Psoas muscle (tissue), 8 donors: ENCODE results near the gene PWWP2B. TPM values are rescaled to one million over a fixed set of nuclear protein-coding genes. Genes with fewer than 3 reads are reported as not detected.

Experiments used
- ATAC-seq, 4 donors: fragments of 200-7000 bp; cut with Tn5 transposase; one replicate each; pipeline ENCODE4 v1.9.1; 2020; ENCODE audit warnings: moderate library complexity in 3 of 4, mild to moderate bottlenecking in 2 of 4
- DNase-seq, 2 donors: peaks; one replicate each; pipeline ENCODE4 v3.0.0-alpha.2; 2020
- H3K27ac ChIP-seq: fragments of 200-600 bp; one replicate; pipeline ENCODE4 v1.8.0; 2022
- H3K27me3 ChIP-seq, 3 donors: fragments of 200-600 bp in 1 of 3; one replicate each; pipeline versions ENCODE4 v1.6.1 to v1.8.0; 2013 to 2022; ENCODE audit warnings: low read length in 2 of 3, mild to moderate bottlenecking in 2 of 3, moderate library complexity in 1 of 3; ENCODE audit not compliant: insufficient read depth in 3 of 3
- H3K36me3 ChIP-seq, 2 donors: fragments of 200-600 bp in 1 of 2; one replicate each; pipeline versions ENCODE4 v1.6.1 to v1.8.0; 2013 to 2022; ENCODE audit warnings: low read depth in 1 of 2, mild to moderate bottlenecking in 1 of 2, moderate library complexity in 1 of 2; ENCODE audit not compliant: insufficient read depth in 1 of 2
- H3K4me1 ChIP-seq: fragments of 200-600 bp; one replicate; pipeline ENCODE4 v1.8.0; 2022
- H3K4me3 ChIP-seq: fragments of 200-600 bp; one replicate; pipeline ENCODE4 v1.8.0; 2022; ENCODE audit warnings: mild to moderate bottlenecking
- H3K9me3 ChIP-seq: fragments of 200-600 bp; one replicate; pipeline ENCODE4 v1.8.0; 2022
- WGBS, 3 donors: extraction: QIAGEN DNeasy Blood & Tissue Kit; methylation state at CpG; one replicate each; pipeline versions ENCODE4 v1.1.6 to v1.1.7; 2013; 5-methylcytosine and 5-hydroxymethylcytosine counted together
- intact Hi-C, 2 donors: fragments of 100-400 bp; cut with DNase I; formaldehyde crosslinking; loops; one replicate each; pipeline versions ENCODE4 v1.11.0 to v1.14.2; 2022
- polyA plus RNA-seq, 3 donors: library from polyadenylated mRNA; stranded (reverse); fragments of 200-250 nt; gene quantifications; one replicate each; pipeline ENCODE4 v1.2.3, GENCODE V29; 2013
- total RNA-seq, 4 donors: library from RNA; stranded (reverse); fragmentation: NEBNext Ultra II Directional in 2 of 4; extraction: Animal tissue kit (Norgen Biotek cat#: 25700) in 2 of 4; gene quantifications; one replicate each; pipeline versions ENCODE4 v1.2.1 to v1.2.4, GENCODE V29; 2021 to 2023
- TF ChIP-seq, protein P1 (sequence below): fragments of 200-600 bp; IDR thresholded peaks from one replicate; pipeline ENCODE4 v1.8.0; 2022; ENCODE audit warnings: antibody characterized with exemption
- donor health status: healthy with polysubstance abuse.
- donor health status: DM: no; HTN: no; CAD: no; lungs with moderate emphysema.
- donor health status: Bipolar disorder and iron deficiency.
- donor health status: healthy.
- donor health status: DM: yes; HTN: yes; CAD: no.
- donor health status: DM: no; HTN: no; CAD: no.
- donor health status: DM: no; HTN: no; CAD: no.
- donor health status: DM: yes; HTN: yes; CAD: no.

Gene PWWP2B
- total and polyA plus RNA-seq, 7 donors = 14.5 to 35.2 (median 22.2) TPM

DNA sequence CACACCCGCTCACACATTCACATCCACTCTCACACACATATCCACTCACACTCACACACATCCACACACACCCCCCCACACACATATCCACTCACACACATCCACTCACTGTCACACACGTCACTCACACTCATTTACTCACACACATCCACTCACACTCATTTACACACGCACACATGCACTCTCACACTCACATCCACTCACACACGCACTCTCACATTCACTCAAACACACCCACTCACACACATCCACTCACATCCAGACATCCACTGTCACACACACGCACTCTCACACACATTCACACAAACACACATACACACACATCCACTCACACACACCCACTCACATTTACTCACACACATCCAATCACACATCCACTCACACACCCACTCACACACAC lies 18.3 kb downstream of the PWWP2B start:
- H3K4me1 ChIP-seq = peaks cover 48% of the 10 kb centered on the region
- TF ChIP-seq, protein P1, sequence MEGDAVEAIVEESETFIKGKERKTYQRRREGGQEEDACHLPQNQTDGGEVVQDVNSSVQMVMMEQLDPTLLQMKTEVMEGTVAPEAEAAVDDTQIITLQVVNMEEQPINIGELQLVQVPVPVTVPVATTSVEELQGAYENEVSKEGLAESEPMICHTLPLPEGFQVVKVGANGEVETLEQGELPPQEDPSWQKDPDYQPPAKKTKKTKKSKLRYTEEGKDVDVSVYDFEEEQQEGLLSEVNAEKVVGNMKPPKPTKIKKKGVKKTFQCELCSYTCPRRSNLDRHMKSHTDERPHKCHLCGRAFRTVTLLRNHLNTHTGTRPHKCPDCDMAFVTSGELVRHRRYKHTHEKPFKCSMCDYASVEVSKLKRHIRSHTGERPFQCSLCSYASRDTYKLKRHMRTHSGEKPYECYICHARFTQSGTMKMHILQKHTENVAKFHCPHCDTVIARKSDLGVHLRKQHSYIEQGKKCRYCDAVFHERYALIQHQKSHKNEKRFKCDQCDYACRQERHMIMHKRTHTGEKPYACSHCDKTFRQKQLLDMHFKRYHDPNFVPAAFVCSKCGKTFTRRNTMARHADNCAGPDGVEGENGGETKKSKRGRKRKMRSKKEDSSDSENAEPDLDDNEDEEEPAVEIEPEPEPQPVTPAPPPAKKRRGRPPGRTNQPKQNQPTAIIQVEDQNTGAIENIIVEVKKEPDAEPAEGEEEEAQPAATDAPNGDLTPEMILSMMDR = no peak
- no peak overlapping the region for H3K4me3 ChIP-seq
- H3K27me3 ChIP-seq = no peaks in the 10 kb centered on the region
- DNase-seq (no peak), ATAC-seq (no peak)
- no peak overlapping the region for H3K27ac ChIP-seq
- no peaks in the 10 kb centered on the region for H3K36me3 ChIP-seq
- no peaks in the 10 kb centered on the region for H3K9me3 ChIP-seq
- 97 to 99% (median 99%) methylated on average over 5 of the region's 5 CpGs for WGBS, 3 donors
- intact Hi-C loops = no loop called here

DNA sequence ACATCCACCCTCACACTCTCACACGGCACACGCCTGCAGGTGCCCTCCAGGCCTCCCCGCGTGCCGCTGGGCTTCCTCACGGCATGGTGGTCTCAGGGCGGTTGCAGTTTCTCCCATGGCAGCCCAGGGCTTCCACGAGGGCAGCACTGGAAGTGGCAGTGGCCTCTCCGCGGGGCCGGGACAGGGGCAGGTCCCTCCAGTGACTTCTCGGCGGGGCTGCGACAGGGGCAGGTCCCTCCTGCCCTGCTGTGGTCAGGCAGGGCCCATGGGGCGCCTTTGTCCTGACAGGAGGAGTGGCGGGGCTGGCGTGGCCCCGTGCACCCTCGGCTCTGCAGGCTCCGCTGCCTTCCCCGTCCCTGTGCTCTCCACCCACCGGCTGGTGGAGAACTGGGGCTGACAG lies 19.0 kb downstream of the PWWP2B start:
- ATAC-seq (no peak), DNase-seq (no peak)
- TF ChIP-seq, protein P1 = no peak
- Histone ChIP-seq H3K4me1 (peaks cover 51% of the 10 kb centered on the region), H3K36me3 (no peaks in the 10 kb centered on the region), H3K27ac (no peak overlapping the region), H3K27me3 (no peaks in the 10 kb centered on the region), H3K4me3 (no peak overlapping the region), H3K9me3 (no peaks in the 10 kb centered on the region)
- intact Hi-C loops = no loop called here
- 96 to 98% (median 98%) methylated on average over 18 to 22 of the region's 22 CpGs for WGBS, 3 donors

- intact Hi-C loops = no loop called here
- Histone ChIP-seq H3K9me3 (no peaks in the 10 kb centered on the region), H3K27ac (no peak overlapping the region), H3K4me3 (no peak overlapping the region), H3K27me3 (no peaks in the 10 kb centered on the region), H3K36me3 (no peaks in the 10 kb centered on the region), H3K4me1 (peaks cover 59% of the 10 kb centered on the region)
- DNase-seq (no peak), ATAC-seq (no peak)
- WGBS, 3 donors = 77 to 89% (median 82%) methylated on average over 29 to 32 of the region's 32 CpGs
- TF ChIP-seq, protein P1 = no peak
Observed at GRCh38 chr10:132416566-132417256, 19.7 kb downstream of the PWWP2B start.

DNA sequence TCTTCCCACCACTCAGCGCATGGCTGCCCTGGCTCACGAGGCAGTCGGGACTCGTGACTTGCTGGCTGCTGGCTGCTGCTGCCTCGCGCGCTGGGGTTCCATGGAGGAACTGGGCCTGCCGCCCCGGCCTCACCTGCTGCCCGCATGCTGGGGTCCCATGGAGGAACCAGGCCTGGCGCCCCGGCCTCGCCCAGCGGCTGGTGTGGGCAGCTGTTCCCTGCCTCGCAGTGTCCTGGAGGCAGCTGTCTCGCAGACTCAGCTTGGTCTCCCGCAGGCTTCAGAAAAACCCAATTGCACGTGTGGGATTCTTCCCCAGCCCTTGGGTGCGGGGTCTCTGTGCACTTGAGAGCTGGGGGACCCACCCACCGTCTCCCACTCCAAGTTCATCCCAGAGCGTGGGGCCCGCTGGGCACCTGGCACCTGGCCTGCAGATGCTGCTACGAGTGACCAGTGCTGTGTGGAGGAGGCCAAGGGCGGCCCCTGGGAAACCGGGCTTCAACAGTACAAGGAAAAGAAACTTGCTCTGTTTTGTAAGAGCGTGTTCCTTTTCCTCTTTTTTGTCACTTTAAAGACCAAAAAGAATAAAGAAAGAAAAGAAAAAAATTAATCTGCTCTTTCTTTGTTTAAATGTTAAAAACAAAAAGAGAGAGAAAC lies 20.4 kb downstream of the PWWP2B start:
- Histone ChIP-seq H3K4me3 (no peak overlapping the region), H3K9me3 (no peaks in the 10 kb centered on the region), H3K27me3 (no peaks in the 10 kb centered on the region), H3K4me1 (peaks cover 63% of the 10 kb centered on the region), H3K36me3 (no peaks in the 10 kb centered on the region), H3K27ac (no peak overlapping the region)
- WGBS, 3 donors = 51 to 64% (median 57%) methylated on average over 25 to 26 of the region's 26 CpGs
- DNase-seq (no peak), ATAC-seq (no peak)
- TF ChIP-seq, protein P1 = no peak
- intact Hi-C loops = no loop called here
